HL-60 (cell line): Measurements from ENCODE around the gene PAGR1.

Experiments
- CTCF ChIP-seq: IDR thresholded peaks from one replicate; pipeline ENCODE4 v1.5.1; 2011; ENCODE audit warnings: low read length, control low read depth, inconsistent platforms; ENCODE audit not compliant: insufficient read depth
- GABPA ChIP-seq: IDR thresholded peaks from 2 replicates; pipeline ENCODE4 v1.6.1; 2012; ENCODE audit warnings: low read depth
- POLR2AphosphoS5 ChIP-seq: IDR thresholded peaks from 2 replicates; pipeline ENCODE4 v1.6.1; 2012; ENCODE audit warnings: low read depth
- TF ChIP-seq, protein P1 (sequence below): IDR thresholded peaks from 2 replicates; pipeline ENCODE4 v1.6.1; 2012; ENCODE audit warnings: low read depth; ENCODE audit not compliant: insufficient replicate concordance

GRCh38 chr16:29775742-29776408, 40.1 kb upstream of the PAGR1 start:
- TF ChIP-seq CTCF: no peak
- no peak for TF ChIP-seq POLR2AphosphoS5
- TF ChIP-seq, protein P1, sequence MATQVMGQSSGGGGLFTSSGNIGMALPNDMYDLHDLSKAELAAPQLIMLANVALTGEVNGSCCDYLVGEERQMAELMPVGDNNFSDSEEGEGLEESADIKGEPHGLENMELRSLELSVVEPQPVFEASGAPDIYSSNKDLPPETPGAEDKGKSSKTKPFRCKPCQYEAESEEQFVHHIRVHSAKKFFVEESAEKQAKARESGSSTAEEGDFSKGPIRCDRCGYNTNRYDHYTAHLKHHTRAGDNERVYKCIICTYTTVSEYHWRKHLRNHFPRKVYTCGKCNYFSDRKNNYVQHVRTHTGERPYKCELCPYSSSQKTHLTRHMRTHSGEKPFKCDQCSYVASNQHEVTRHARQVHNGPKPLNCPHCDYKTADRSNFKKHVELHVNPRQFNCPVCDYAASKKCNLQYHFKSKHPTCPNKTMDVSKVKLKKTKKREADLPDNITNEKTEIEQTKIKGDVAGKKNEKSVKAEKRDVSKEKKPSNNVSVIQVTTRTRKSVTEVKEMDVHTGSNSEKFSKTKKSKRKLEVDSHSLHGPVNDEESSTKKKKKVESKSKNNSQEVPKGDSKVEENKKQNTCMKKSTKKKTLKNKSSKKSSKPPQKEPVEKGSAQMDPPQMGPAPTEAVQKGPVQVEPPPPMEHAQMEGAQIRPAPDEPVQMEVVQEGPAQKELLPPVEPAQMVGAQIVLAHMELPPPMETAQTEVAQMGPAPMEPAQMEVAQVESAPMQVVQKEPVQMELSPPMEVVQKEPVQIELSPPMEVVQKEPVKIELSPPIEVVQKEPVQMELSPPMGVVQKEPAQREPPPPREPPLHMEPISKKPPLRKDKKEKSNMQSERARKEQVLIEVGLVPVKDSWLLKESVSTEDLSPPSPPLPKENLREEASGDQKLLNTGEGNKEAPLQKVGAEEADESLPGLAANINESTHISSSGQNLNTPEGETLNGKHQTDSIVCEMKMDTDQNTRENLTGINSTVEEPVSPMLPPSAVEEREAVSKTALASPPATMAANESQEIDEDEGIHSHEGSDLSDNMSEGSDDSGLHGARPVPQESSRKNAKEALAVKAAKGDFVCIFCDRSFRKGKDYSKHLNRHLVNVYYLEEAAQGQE: no peak
- TF ChIP-seq GABPA: no peak
